IPS DF 19.7 (cell line): Measurements from ENCODE around the gene FAM9C.
"Not testable (repeated sequence)": the region's sequence is repeated elsewhere in the genome, so short reads cannot be mapped to it uniquely, and the experiment has no call there.

Experiments
- DNase-seq: peaks from one replicate; pipeline ENCODE4 v3.0.0-alpha.2; 2013; ENCODE audit warnings: low read depth, low spot score

Gene FAM9C

DNA sequence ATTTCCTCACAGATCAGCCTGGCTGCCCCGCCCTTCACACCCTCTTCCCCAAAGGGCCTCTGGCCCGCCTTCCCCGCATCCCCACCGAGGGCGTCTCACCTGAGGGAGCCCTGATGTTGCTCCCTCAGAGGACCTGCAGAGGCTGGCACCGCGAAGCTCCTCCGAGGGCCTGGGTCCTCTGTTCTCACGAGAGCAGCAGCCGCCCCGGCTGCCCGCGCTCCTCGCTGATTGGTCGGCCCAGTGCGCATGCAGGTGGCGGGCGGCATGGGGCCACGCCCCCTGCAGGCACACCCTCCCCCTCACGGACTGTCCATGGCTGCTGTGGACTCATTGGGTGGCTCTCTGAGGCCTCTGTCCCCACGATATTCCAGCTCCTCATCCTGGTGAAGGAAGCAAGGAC, at the start of gene FAM9C:
Gene FAM9C, minus strand, starts transcription at position 180 of the 400 bp plus-strand sequence. CDS start 831 bp downstream, outside the sequence.
- DNase-seq, result no peak

DNA sequence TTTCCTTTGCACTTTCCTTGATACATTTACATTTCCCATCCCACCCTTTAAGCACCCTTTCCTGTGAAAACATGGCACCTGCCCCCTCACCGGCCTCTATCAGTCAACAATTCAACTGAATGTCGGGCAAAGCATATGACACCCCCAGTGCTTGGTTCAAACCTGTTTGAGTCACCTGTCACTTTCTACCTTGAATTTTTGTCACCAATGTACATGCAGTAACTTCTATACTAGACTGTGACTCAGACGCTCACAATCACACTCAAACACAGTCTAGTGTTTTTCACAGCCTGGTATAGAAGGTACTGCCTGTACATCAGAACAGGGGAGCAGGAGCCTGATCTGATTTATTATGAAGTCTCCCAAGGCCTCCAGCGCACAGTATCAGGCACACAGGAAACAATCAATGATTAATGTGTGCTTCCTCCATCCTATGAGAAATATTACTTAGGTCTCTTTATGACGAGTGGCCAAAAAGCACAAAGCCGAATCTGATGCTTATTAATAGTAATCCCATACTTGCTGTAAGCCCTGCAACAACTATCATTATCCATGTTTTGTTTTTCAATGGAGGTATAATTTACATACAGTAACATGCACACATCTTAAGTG, 49.2 kb upstream of the FAM9C start:
- DNase-seq, result no peak

DNA sequence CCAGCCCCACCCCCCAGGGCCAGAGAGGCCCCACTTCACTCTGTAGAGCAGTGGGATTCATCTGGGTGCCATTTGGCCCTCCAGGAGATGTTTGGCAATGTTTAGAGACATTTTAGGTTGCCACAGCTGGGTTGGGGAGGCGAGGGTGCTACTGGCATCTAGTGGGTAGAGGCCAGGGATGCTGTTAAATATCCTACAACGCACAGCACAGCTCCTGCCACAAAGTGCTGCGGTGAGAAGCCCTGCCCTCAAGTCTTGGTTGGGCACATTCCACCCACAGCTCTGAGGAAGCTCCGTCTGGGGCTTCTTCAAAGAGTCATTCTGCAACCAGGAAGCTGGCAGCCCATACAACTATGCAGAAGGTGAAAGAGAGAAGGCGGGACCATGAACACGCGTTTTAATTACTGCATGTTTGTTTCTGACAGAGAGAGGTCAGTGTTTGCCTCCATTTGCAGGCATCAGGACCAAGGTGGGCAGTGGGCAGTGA, 48.1 kb upstream of the FAM9C start:
- no peak for DNase-seq

DNA sequence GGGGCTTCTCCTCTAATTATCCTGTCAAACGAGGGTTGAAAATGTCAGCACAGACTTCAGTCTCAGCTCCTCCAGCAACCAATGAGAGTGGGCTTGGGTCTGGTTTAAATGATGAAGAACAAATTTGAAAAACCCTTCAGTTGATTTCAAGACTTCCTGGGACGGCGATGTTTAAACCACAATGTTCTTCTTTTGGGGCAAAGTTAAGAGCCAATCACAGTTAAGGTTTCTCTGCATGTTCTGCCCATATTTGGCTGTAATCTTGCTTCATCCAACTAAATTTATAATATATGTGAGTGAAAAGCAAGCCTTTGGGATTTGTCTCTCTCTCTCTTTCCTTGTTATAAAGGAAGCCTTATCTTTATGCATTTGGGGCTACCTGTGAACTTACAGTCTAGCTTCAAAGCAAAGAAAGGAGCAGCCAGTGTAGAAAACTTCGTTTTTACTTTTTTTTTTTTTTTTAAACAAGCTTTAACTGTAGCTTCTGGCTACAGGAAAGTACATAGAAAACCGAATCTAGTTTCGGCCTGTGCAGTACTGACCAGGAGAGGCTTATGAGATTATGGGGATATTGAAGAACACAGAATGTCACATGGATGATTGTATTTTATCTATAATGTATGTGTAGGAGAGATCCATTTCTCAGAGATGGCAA, 46.8 kb upstream of the FAM9C start:
- DNase-seq, result no peak

DNA sequence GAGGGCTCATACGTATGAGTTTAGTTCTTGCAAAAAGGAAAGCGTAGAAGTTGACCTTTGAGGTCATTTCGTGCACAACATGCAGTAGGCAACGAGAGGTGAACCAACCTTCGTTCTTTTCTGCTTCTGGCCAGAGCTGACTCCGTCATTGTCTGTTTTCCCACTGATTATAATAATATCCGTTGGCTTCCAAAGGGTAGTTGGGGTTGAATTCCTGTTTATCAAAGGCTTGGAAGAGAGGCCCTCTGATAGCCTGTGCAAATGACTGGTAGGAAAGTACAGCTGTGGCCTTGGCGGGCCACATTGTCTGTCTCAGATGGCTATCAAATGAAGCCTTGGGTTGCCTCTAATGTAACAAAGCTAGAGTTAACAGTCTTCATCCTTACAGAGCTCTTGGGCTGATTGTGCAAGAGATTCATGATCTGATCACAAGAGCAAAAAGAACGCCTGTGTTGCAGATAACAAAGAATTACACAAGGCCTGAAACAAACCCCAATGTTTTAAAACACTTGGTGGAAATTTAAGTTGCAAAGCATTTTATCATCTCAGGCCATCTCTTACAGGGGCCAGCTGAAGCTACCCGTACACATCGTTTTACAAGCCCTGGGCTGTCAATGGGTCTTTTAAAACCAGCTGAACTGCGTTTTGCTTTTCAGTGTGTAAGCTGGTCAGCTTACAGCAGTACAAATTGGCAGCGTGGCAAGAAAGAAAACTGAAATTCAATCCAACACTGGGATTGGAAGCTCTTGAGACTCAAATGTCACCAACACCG, 46.1 kb upstream of the FAM9C start:
- DNase-seq, result no peak

DNA sequence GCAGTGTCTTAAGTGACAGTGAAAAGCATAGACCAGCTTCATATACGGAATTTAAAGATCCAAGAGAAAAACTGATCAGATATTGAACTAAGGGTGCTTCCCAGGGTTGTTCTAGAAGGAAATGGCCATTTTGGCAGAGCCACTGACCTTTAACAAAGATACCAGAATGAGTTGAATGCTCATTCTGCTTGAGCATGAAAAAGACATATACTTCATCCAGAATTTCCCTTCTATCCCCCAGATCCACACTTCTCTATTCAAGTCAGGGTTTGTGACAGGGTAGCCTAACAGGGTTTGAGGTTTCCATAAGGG, 45.6 kb upstream of the FAM9C start:
- no peak for DNase-seq

DNA sequence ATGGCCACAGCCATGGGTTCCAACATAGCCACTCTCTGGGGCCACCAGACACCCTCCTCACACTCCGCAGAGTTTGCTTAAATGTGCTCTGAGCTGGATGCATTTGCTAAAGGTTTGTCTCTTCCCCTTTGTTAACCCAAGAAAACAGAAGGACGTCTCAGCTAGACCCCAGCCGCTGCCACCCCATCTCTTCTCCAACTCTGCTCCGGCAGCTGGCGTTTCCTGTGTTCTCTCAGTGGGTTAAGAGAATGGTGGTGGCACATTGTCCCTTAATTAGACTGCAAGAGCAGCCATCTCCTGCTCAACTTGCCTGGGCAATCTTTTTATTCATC, 43.7 kb upstream of the FAM9C start:
- DNase-seq, result no peak

DNA sequence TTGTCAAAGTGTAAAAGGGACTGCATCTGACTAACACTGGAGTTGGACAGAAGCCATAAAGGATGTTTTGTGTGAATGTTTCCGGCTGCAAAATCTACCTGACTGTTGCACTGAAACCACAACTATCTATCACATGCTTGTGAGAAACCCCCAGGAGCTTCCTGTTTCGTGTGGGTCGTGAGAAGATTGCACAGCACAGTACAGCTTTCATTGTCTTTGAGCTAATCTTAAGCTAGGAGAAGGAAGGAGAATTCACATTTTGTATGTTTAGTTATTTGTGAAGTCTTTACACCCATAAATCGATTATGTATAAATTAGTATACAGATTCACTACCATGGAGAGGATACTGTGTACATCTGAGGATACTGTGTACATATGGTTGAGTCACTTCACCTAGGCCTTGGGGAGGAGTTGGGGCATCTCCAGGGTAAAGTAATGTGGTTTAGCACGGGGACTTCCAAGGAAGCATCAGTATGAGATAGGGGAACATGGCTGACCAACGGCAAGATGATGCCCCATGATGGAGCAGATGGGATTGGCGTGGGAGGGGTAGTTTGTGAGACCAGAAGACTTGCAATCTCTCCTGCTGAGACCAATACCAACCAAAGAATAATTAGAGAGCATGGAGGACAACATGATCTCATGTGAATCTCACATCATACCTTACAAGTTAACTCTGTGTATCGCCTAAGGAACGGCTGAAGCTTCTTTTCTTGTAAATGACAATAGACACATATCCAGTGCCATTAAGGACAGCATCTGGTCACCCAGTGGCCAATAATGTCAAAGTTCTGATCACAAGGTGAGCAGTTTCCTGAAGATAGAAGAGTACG, 43.1 kb upstream of the FAM9C start:
- DNase-seq, result no peak

DNA sequence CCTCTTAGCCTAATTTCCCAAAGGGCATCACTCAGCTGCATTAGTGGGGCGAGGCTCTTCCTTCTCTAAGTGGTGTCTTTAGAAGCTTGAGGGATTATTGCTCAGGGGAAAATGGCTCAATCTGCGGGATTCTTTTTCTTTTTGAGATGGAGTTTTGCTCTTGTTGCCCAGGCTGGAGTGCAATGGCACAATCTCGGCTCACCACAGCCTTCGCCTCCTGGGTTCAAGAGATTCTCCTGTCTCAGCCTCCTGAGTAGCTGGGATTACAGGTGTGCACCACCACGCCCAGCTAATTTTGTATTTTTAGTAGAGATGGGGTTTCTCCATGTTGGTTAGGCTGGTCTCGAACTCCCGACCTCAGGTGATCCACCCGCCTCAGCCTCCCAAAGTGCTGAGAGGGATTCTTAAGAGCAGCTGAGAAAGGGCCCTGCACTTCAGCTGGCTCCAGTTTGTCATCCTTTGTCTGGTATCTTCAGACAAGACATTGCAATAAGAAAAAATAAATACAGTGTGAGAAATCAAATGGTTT, 42.4 kb upstream of the FAM9C start:
- not testable (repeated sequence) for DNase-seq

DNA sequence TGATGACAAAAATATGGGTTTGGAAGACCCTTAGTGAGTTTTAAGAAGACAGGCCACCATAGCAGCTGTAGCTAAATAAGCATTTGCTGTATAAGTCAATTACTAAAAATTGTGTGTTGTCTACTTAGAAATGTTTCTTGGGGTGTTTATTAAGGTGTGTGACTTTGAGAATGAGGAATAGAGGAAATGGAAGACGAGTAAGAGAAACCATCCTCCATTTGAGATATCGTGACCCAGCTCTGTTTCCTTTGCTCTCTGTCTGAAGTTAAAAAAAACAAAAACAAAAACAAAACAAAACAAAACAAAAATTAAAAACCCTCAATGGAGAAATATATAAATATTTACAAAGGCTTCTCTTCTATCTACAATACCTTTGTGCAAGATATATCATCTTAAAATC, 41.7 kb upstream of the FAM9C start:
- DNase-seq, result no peak

DNA sequence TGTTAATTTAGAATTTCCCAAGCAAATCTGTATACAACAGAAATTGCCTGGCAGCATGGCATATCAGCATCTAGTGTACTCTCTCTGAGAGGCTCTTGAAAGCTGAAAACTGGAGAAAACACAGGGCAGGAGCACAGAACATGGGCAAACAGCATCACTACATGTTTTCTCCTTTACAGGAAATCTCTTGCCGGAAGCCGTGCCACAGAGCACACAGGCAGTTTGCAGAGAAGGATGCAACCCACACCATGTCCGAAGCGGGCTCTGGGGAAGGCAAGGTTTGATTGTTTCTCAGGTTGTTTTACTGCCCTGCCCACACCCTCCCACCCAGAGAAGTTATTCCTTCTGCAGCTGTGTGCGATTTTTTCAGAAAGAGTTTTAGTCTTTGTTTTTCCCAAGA, 41.1 kb upstream of the FAM9C start:
- no peak for DNase-seq

DNA sequence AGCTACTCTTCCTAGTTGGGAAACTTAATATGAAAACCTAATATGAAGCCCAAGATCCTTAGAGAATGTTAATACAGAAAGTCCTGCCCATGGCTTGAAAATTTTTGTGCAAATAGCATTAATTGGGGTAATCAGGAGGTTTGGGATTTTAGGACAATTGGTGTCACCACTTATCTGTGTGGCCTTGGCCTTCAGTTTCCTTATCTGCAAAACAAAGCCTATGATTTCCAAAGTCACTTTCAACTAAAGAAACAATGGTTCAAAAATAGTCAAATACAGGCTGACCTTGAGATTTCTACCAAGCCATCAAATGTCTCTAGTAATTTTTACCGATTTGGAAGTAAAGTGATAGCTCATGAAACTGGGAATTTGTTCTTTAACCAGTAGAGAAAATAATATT, 40.2 kb upstream of the FAM9C start:
- DNase-seq, result no peak

DNA sequence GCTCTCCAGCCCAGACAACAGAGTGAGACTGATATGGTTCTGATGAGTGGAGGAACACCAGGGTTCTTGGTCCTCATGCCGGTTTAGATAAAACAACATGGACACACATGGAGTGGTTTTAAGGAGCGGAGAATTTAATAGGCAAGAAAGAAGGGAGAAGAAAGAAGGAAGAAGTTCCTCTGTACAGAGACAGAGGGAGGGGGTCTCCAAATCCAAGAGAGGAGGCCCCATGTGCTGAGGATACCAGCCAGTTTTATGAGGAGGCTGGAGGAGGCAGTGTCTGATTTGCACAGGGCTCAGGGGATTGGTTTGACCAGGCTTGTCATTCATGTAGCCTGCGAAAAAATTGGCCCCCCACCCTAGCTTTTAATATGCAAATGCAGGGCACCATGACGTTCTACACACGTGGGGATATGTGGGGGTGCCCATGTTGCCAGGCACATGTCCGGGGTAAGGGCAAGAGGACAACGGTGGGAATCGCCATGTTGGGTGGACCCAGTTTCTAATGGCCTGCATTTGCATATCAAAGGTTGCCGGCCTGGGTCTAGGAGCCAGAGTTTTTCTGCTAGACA, 39.4 kb upstream of the FAM9C start:
- DNase-seq, result not testable (repeated sequence)

DNA sequence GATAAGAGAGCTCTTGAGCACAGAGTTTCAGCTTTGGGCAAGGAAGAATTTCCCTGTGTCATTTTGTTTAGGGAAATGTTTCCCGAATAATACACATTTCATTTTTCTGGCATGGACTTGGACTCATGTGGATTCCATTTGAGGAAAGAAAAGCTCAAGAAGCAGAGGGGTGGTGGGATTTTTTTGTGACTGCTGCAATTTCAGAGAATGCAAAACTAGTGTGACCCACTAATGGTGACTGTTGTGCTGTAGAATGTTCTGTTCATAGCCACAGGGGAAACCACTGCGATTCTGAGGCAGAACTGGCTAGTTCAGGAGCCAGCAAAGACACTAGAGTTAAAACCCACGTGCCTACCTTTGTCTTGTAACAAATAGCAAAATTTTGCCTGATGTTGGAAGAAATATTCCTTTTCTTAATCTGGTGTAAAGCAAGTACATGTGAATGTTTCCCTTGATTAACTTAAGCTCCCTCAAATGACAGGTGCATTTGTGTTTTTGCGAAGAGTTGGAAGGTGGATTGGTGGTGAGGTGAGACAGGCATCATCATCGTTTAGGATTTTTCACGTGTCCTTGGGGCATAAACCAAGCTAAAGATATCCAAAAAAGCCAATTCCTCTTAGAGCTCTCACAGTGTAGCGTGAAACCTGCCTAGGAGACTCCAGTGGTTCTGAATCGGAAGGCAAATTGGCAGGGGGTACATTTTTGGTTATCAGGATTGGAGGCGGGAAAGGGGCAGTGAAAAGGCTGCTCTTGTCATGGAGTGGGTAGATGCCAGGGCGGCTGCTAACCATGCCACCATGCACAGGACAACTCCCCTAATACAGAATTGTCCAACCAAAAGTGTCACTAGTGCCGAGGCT, 38.0 kb upstream of the FAM9C start:
- no peak for DNase-seq

DNA sequence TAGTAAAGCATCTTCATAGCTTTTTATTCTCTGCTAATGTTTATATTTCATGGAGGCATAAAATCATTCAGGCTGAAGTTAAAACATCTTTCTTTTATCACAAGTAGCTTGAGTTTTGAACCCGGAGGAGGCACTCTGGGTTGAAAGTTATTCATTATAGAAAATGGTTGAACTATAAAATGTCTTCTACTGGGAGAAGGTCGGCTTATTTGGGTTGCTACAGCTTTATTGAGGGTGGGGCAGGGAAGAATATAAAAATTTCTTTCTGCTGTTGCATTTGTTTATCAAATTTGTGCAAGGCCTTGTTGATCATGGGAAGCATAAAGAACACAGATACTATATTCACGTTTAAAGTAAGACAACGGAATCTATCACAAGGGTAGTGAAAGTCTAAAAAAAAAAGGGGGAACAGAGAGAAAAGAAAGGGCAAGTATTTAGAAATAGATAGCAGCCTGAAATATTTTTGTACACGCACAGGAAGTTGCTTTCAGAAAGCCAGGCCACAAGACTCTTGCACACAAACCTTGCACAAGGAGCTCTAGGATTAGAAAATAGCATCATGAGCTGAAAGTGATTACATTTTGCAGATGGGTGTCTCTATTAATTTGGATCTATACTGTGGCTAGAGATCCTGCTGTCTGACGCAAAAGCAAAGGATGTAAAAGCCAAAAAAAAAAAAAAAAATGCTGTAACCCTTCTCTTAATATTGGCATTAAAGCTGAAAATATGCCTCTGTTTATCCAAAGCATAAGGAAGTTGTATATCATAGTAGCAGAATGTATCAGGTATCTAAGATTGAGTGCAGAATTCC, 37.2 kb upstream of the FAM9C start:
- no peak for DNase-seq

DNA sequence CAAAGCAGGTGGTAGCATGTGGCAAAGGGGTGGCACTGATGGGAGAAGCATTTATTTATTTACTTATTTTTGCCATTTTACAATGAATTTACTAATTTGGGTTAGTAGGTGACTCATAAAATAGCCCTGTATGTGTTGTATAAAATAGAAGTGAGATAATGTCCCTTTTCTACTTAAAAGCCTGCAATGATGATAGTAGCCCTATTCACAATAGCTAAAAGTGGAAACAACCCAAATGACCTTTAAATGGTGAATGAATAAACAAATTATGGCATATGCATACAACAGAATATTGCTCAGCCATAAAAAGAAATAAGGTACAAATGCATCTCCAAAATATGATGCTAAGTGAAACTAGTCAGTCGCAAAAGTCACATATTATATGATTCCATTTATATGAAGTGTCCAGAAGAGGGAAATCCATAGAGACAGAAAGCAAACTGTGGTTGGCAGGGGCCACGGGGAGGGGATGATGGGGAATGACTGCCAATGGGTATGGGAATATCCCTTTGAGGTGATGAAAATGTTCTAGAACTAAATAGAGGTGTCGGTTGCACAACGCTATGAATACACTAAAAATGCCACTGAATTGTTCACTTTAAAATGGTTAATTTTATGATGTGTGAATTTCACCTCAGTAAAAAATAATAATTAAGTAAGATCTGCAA, 35.8 kb upstream of the FAM9C start:
- no peak for DNase-seq

DNA sequence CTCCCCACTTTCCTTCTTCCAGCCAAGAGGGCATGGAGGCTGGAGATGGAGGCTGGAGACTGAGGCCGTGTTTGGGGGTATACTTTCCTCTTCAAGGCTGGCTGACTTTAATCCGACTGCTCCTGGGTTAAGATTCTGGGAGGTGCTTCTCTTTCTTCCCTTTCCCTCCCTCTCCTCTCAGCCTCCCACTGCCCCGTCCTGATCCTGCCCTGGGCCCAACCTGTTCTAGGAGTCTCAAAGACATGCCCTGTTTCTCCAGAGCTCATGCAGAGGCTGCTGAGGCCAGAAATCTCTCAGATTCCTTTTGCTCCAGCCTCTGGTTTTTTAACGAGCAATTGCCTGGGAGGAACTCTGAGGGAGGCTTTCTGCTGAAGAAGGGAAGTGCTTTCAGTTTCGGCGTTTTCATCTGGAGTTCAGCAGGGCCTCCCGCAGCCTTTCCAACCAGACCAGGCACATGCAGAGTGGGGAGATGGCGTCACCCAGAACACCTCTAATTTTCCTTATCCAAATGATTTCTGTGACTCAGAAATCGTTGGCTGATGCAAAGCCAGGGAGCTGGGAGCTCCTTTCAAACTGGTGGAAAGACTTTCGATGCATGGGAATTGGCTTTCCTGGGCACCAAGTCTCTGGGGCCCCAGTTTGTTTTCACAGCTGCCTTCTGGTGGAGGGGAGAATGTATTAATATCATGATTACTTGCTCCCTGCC, 34.5 kb upstream of the FAM9C start:
- no peak for DNase-seq

DNA sequence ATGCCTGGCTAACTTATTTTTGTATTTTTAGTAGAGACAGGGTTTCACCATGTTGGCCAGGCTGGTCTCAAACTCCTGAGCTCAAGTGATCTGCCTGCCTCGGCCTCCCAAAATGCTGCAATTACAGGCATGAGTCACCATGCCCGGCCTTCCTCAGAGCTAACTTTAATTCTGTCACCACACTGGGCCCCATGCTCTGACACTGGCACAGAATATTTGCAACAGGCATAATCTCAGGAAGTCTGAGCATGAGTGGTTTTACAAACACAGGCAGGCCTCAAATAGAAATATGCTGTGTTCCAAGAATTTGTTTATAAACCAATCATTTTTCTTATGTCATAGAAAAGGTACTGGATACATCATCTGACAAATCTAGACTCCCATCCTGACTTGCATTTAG, 32.7 kb upstream of the FAM9C start:
- no peak for DNase-seq
